Activated naive CD4-positive, alpha-beta T cell treated with anti-CD3 and anti-CD28 coated beads, Interleukin-2, amount 10 ng/mL, durations not matched to agents 7 days and 5 days (primary cell): ENCODE data around the gene ANTXRL.
"Not testable (repeated sequence)": the region's sequence is repeated elsewhere in the genome, so short reads cannot be mapped to it uniquely, and the experiment has no call there.

ENCODE experiments used
- CTCF ChIA-PET: fragments of 350-600 bp; sonication (Branson Sonifier 250); formaldehyde crosslinking; loops from one replicate; lab custom pipeline; 2021; ENCODE audit warnings: antibody characterized with exemption; lab: Charles Lee
- DNase-seq: peaks from one replicate; pipeline ENCODE4 v3.0.0-alpha.2; 2020
- H3K27ac Mint-ChIP-seq: one replicate; pipeline ENCODE4 v1.8.0; 2021; ENCODE audit warnings: mild to moderate bottlenecking, moderate library complexity, mixed read lengths
- H3K27me3 Mint-ChIP-seq: one replicate; pipeline ENCODE4 v1.8.0; 2021; ENCODE audit warnings: mild to moderate bottlenecking, mixed read lengths
- H3K36me3 Mint-ChIP-seq: one replicate; pipeline ENCODE4 v1.8.0; 2021; ENCODE audit warnings: mixed read lengths
- H3K4me1 Mint-ChIP-seq: one replicate; pipeline ENCODE4 v1.8.0; 2021; ENCODE audit warnings: mixed read lengths
- H3K4me3 Mint-ChIP-seq: one replicate; pipeline ENCODE4 v1.8.0; 2021; ENCODE audit warnings: mild to moderate bottlenecking, moderate library complexity, mixed read lengths
- H3K9me3 Mint-ChIP-seq: one replicate; pipeline ENCODE4 v1.8.0; 2021; ENCODE audit warnings: mixed read lengths

Gene ANTXRL

DNA sequence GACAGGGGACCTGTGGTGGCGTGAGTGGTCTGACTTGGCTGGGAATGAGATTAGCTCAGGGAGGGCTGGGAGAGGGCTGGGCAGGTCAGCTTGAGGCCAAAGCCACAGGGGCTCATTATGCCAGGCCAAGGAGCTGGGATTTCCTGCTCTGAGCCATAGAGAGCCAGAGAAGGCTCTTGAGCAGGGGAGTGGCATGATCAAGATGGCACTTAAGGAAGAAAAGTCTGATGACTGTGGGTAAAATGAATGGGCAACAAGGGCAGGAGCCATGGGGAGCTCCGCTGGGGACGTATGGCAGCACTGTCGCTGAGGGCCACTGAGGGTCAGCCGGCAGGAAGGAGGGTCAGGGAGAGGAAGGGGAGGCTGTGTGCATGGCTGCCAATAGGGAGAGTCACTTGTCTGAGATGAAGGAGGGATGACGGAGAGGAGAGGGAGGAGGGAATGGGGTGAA is 5.8 kb downstream of the ANTXRL start:
- CTCF ChIA-PET = no interaction called here
- no peak for DNase-seq
- Mint-ChIP-seq H3K4me3 (no peak overlapping the region), H3K27me3 (peaks cover 44% of the 10 kb centered on the region), H3K9me3 (no peaks in the 10 kb centered on the region), H3K4me1 (peaks cover 9% of the 10 kb centered on the region), H3K36me3 (no peaks in the 10 kb centered on the region), H3K27ac (no peak overlapping the region)

DNA sequence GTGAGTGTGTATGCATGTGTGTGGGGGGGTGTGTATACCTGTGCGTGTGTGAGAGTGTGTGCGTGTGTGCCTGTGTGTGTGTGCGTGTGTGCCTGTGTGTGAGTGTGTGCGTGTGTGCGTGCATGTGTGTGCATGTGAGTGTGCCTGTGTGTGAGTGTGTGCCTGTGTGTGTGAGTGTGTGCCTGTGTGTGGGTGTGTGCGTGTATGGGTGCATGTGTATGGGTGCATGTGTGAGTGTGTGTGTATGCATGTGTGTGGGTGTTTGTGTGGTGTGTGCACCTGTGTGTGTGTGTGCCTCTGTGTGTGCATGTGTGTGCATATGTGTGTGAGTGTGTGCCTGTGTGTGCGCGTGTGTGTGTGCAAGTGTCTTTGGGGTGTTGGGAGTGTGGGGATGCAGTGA is 6.4 kb downstream of the ANTXRL start:
- Mint-ChIP-seq H3K36me3 (no peaks in the 10 kb centered on the region), H3K4me3 (no peak overlapping the region), H3K27ac (no peak overlapping the region), H3K9me3 (no peaks in the 10 kb centered on the region), H3K27me3 (peaks cover 42% of the 10 kb centered on the region), H3K4me1 (peaks cover 15% of the 10 kb centered on the region)
- DNase-seq = no peak
- CTCF ChIA-PET = no interaction called here

DNA sequence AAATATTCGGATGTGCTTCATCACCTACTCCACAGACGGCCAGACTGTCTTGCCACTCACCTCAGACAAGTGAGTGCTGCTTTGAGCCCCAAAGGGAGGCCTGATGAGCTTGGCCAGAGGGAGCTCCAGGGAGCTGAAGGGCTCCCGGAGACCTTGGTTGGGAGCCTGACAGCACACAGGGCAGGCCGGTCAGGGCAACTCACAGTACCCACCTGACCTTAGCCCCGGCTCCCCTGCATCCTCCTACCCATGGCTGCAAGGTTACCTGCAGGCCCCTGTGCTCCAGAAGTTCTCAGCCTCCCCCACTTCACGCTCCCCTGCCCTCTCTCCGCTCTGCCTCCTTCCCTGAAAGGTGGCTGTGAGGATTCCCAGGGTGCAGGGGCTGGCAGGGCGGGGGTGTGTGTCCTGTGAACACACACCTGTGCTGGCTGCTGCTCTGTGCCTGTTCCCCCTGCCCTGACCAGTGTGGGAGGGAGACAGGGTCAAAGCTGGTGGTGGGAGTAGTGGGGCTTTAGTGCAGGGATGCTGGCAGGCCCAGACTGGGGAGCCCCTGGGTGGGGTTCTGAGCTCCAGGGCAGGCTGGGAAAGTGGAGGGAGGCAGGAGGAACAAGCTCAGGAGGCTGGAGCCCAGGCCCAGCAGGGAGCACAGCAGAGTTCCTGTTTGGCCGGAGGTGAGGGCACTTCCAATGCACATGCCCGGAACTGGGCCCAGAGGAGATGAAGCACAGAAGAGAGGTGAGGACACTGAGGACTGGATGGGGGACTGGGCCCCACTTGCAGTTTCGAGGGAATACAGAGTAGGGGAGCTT is 7.2 kb downstream of the ANTXRL start:
- CTCF ChIA-PET = no interaction called here
- Mint-ChIP-seq H3K4me3 (no peak overlapping the region), H3K9me3 (no peaks in the 10 kb centered on the region), H3K4me1 (peaks cover 23% of the 10 kb centered on the region), H3K27ac (no peak overlapping the region), H3K27me3 (peaks cover 35% of the 10 kb centered on the region), H3K36me3 (no peaks in the 10 kb centered on the region)
- no peak for DNase-seq

DNA sequence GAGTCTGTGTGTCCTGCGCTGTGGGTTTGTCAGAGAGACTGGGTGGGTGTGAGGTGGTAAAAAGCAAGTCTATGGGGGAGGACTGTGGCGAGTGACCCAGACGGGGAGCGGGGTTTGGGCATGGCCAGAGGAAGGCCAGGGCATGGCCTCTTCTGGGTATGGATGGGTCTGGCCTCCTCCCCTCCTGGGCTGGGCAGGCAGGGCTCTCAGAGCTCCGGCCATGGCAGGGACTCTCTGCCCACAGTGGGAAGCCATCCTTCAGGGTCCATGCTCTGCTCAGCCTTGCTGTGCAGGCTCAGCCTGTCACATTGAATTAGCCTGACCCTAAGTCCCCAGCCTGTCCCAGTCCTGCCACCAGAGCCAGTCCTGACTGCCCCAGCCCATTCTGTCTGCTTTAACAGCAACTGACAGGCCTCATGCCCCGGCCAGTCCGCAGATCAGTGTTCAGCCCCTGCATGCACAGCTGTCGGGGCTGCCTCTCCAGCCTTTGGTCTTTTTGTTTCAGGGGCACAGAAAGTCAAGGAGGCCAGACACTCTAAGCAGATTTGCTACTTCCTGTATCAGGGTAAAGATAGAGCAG is 7.9 kb downstream of the ANTXRL start:
- H3K4me1 Mint-ChIP-seq = peaks cover 30% of the 10 kb centered on the region
- CTCF ChIA-PET = no interaction called here

DNA sequence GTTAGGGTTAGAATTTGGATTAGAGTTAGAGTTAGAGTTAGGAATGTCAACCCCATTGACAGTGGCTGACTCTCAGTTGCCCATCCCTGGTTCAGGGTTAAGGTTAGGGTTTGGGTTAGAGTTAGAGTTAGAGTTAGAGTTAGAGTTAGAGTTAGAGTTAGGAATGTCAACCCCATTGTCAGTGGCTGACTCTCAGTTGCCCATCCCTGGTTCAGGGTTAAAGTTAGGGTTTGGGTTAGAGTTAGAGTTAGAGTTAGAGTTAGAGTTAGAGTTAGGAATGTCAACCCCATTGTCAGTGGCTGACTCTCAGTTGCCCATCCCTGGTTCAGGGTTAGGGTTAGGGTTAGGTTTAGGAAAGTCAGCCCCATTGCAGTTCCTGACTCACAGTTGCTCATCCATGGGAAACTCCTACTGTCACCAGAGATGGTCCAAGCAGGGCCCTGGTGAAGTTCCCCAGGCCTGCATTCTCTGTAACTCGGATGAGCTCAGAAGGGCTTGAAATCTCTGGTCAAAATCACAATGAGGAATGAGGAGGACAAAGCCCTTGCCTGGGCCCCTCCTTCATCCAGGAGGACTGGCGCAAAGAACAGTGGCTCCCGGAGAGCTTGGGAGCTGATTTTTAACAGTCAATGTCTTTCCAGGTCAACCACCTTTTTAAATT is 8.7 kb downstream of the ANTXRL start:
- Mint-ChIP-seq H3K27me3 (peaks cover 23% of the 10 kb centered on the region), H3K4me1 (peaks cover 35% of the 10 kb centered on the region)
- H3K27ac Mint-ChIP-seq, H3K4me3 Mint-ChIP-seq, CTCF ChIA-PET, DNase-seq, H3K9me3 Mint-ChIP-seq, H3K36me3 Mint-ChIP-seq: not testable (repeated sequence)

More for the DNA sequence above, 7.9 kb downstream of the ANTXRL start:
- Mint-ChIP-seq H3K36me3 (no peaks in the 10 kb centered on the region), H3K4me3 (no peak overlapping the region), H3K9me3 (no peaks in the 10 kb centered on the region), H3K27ac (no peak overlapping the region), H3K27me3 (peaks cover 30% of the 10 kb centered on the region)
- no peak for DNase-seq

DNA sequence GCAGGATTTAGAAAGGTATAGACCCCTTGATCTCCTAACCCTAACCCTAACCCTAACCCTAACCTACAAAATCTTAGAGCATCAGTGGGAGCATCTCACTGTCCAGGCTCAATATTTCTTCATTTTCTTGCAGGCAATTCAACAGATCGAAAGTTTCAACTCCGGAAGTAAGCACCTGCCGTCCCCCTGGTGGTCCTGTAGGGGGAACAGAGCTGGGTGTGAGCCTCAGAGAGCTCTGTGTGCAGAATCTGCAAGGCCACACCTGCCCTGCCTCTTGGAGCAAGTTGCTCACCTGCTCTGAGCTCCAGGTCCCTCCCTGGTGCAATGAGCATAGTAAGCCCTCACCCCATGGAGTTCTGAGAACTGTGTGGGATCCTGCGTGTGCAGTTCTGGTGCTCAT is 9.3 kb downstream of the ANTXRL start:
- H3K27ac Mint-ChIP-seq, H3K4me3 Mint-ChIP-seq, H3K9me3 Mint-ChIP-seq, CTCF ChIA-PET, DNase-seq, H3K36me3 Mint-ChIP-seq: not testable (repeated sequence)
- Mint-ChIP-seq H3K27me3 (peaks cover 17% of the 10 kb centered on the region), H3K4me1 (peaks cover 39% of the 10 kb centered on the region)

DNA sequence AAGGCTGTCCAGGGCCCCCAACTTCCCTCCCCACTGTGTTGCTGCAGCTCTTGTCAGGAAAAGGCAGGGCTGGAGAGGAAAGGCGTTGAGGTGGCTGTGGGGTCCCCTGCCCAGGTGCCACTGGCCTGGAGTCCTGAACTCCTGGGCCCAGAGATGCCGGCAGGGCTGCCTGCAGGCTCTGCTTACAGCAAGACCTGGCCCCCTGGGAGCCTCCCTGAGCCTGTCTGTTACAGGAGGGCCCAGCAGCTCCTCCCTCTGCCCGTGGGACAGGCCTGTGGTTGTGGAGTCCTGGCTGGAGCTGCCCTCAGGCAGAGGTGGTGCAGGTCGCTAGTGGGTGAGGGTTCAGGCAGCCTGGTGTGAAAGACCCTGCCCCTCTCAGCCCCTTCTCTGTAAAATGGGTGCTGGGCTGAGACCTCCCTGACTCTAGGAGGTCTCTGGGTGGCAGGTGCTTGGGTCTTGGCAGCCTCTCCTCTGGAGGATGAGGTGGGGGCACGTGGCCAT is 9.9 kb downstream of the ANTXRL start:
- CTCF ChIA-PET = no interaction called here
- DNase-seq = no peak
- no peak overlapping the region for H3K4me3 Mint-ChIP-seq

DNA sequence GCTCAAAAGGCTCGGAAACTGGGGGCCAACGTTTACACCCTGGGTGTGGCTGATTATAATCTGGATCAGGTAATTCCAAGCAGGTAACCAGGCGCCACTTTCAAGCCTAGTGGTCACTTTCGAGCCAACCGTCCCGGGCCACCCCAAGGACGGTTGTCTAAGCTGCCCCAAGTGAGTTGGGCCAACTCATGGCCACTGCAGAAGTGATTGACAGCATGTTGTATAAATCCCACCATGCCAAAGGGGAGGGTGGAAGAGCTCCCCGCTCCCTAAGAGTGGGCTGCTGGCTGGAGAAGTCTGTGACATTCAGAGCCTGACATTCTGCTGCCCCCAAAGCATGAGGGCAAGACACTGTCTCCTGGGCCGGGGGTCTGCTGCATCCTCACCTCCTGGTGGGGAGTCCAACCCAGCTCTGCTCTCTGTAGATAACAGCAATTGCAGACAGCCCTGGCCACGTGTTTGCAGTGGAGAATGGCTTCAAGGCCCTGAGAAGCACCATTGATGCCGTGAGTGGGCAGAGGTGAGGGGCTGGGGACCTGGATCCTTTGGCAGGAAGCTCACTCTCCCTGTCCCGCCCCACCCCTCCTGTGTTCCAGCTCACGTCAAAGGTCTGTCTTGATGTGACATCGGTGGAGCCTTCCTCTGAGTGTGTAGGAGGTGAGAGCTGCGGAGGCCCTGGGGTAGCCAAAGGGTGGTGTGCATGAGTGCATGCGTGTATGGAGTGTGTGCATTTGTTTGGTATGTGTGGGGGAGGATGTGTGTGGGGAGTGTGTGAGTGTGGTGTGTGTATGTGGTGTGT is 10.8 kb downstream of the ANTXRL start:
- no peaks in the 10 kb centered on the region for H3K9me3 Mint-ChIP-seq
- peaks cover 5% of the 10 kb centered on the region for H3K27me3 Mint-ChIP-seq
- H3K27ac Mint-ChIP-seq = peak overlapping the region; percentile 56
- H3K36me3 Mint-ChIP-seq = no peaks in the 10 kb centered on the region
- peaks cover 42% of the 10 kb centered on the region for H3K4me1 Mint-ChIP-seq
- CTCF ChIA-PET = no interaction called here
- peak overlapping the region; percentile 70 for H3K4me3 Mint-ChIP-seq
- DNase-seq = no peak

More for the DNA sequence above, 9.9 kb downstream of the ANTXRL start:
- Mint-ChIP-seq H3K9me3 (no peaks in the 10 kb centered on the region), H3K27me3 (peaks cover 14% of the 10 kb centered on the region), H3K36me3 (no peaks in the 10 kb centered on the region), H3K4me1 (peaks cover 42% of the 10 kb centered on the region), H3K27ac (no peak overlapping the region)

DNA sequence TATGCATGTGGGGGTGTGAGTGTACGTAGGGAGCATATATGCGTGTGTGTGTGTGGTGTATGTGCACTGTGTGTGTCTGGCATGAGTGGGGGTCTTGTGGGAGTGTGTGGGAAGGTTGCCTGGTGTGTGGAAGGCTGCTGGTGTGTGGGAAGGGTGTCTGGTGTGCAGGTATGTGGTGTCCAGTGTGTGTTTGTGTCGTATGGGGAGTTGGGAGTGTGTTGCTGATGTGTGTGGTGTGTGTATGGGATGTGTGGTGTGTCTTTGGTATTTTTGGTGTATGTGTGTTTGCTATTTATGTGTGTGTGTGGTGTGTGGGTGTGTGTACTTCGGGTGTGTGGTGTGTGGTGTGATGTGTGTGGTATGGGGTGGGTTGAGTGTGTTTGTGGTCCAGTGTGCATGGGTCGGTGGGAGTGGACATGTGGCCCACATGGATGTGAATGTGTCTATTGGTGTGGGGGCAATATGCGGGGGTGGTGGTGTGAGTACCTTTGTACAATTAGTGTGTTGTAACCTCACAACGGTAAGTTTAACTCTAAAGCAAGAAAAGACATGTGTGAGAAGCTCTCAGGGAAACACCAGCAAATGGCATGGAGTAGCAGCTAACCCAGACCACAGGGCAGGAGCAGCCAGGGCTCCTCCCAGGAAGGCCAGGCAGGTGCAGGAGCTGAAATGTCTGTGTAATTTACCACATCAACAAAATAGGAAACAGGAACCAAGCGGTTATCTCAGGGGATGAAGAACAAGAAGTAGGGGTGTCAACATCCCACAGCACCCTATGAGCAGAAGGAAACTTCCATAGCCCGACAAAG is 11.9 kb downstream of the ANTXRL start:
- CTCF ChIA-PET = interaction anchor here (1.8 kb wide), 1 partner anchor 27 kb away, joined by 4 read pairs; no protein-coding TSS in a partner anchor

DNA sequence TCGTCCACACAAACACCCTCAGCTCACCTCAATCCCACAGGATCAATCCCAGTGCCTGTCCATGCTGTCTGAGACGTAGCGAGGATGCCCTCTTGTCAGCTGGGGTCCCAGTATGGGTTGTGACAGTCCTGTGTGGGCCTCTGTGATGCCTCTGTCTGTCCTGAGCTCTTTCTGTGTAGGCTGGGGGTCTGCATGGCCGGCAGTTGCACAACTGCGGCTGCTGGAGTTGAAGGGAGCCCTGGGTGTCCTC is 12.4 kb downstream of the ANTXRL start:
- Mint-ChIP-seq H3K4me1 (peaks cover 42% of the 10 kb centered on the region), H3K9me3 (no peaks in the 10 kb centered on the region), H3K27me3 (peaks cover 3% of the 10 kb centered on the region), H3K36me3 (no peaks in the 10 kb centered on the region), H3K4me3 (no peak overlapping the region), H3K27ac (peak overlapping the region; percentile 0)
- CTCF ChIA-PET = interaction anchor here (1.8 kb wide), 1 partner anchor 26 kb away, joined by 4 read pairs; no protein-coding TSS in a partner anchor
- DNase-seq = no peak

More for the DNA sequence above, 11.9 kb downstream of the ANTXRL start:
- peaks cover 4% of the 10 kb centered on the region for H3K27me3 Mint-ChIP-seq
- H3K36me3 Mint-ChIP-seq = no peaks in the 10 kb centered on the region
- no peaks in the 10 kb centered on the region for H3K9me3 Mint-ChIP-seq
- H3K4me3 Mint-ChIP-seq = no peak overlapping the region
- H3K27ac Mint-ChIP-seq = peak overlapping the region; percentile 4
- H3K4me1 Mint-ChIP-seq = peaks cover 42% of the 10 kb centered on the region
- DNase-seq = peak; percentile 41

DNA sequence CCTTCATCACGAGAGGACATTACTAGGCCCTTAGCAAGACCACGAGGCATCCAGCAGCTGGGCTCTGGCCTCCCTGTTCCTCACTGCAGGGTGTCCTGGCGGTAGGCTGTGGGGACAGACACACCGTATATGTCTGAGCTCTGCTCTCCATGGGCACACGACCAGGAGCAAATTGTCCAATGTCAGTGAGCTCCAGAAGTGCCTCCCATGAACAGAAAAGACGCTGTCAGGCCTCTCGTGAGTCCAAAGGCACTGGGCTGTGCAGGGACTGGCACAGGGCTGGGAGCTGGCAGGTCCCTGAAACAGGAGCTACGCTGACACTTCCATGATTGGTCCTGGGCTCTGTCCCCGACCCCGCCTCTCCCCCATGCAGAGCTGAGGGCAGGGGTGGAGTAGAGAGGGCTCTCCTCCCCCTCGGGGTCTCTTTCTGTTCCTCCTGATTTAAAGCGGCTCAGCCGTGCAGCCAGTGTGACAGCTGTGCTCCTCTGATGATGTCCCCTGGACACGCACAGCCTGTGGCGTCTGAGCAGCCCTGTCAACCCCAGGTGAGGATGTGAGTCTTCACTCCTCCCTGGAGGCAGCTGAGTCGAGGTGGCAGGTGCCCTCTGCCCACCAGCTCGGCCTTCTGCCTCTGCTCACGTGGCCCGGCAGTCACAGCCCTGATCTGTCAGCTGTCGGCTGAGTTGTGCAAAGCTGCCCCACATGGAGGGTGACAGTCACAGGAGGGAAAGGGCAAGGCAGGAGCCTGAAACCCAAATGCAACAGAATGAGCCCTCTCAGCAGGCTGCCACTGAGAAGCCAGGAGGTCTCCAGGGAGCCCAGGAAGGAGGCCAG is 13.0 kb downstream of the ANTXRL start:
- no peak for DNase-seq
- CTCF ChIA-PET = interaction anchor here (1.8 kb wide), 1 partner anchor 26 kb away, joined by 4 read pairs; no protein-coding TSS in a partner anchor
- no peaks in the 10 kb centered on the region for H3K27me3 Mint-ChIP-seq
- H3K9me3 Mint-ChIP-seq = no peaks in the 10 kb centered on the region
- no peaks in the 10 kb centered on the region for H3K36me3 Mint-ChIP-seq
- no peak overlapping the region for H3K4me3 Mint-ChIP-seq
- peak overlapping the region; percentile 0 for H3K27ac Mint-ChIP-seq
- H3K4me1 Mint-ChIP-seq = peaks cover 42% of the 10 kb centered on the region

DNA sequence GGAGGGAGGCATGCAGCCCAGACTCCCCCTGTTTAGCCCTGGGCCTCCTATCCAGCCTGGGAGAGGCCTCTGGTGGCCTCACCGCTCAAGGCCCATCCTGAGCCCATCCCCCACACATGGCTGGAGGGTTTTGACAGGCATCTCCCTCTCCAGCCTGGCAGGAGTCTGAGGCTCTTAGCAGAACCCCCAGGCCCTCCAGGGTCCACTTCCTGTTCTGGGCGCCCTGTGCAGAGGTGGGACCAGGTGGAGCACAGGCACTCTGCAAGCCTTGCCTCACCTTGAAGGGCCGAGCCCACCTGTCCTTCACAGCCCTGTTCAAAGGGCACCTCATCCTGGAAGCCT is 13.5 kb downstream of the ANTXRL start:
- CTCF ChIA-PET = interaction anchor here (1.8 kb wide), 1 partner anchor 25 kb away, joined by 4 read pairs; no protein-coding TSS in a partner anchor
- peaks cover 39% of the 10 kb centered on the region for H3K4me1 Mint-ChIP-seq
- not testable (repeated sequence) for DNase-seq, H3K9me3 Mint-ChIP-seq, H3K36me3 Mint-ChIP-seq, H3K4me3 Mint-ChIP-seq, H3K27ac Mint-ChIP-seq, H3K27me3 Mint-ChIP-seq
